Raji (cell line): ENCODE measurements around the gene HYOU1.

Experiments
- POLR2A ChIP-seq: IDR thresholded peaks from 2 replicates; pipeline ENCODE4 v1.6.1; 2011; ENCODE audit warnings: low read depth, low read length, control low read depth; ENCODE audit not compliant: insufficient read depth

The HYOU1 gene

DNA sequence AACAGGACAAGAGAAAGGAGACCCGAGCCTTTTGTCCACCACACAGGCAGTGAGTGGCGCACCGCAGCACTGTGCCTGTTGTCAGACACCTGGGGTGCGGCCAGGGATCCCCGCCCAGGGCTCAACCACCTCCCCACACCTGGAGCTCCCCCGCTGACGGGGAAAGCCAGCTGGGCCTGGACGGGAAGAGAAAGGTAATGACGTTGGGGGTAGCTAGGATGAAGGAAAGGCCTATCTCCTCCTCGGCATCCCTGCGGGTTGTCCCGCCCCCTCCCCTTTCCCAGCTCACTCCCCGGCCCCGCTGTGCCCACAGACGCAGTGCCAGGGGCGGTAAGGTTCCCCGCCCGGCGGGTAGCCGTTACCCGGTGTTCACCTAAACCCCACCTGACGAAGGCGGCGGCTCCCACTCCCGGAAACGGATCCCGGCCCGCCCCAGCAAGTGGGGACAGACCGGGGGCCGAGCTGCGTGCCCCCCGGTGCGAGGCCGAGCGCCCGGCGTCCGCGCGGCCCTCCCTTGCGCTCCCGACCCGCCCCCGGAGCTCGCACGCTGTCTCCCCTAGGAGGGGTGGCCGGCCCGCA is 495 bp downstream of the HYOU1 start:
- no peak for TF ChIP-seq POLR2A

DNA sequence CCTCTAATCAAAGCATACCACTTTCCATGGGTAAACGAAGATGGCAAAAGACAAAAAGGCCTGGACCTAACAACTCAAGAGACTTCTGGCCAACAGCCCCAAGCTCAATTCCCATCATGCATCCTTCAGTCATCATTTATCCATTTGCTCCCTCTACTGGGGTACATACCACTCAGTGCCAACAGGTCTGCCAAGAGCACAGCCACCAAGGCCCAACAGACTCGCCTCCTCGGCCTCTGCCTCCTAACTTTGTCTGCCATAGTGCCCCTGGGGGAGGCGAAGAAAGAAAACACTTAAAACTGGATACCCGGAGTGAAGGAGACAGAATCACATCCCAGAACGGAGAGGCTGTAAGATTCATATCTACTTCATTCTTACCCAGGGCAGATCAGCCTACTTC is 1.1 kb downstream of the HYOU1 start:
- TF ChIP-seq POLR2A, result no peak

DNA sequence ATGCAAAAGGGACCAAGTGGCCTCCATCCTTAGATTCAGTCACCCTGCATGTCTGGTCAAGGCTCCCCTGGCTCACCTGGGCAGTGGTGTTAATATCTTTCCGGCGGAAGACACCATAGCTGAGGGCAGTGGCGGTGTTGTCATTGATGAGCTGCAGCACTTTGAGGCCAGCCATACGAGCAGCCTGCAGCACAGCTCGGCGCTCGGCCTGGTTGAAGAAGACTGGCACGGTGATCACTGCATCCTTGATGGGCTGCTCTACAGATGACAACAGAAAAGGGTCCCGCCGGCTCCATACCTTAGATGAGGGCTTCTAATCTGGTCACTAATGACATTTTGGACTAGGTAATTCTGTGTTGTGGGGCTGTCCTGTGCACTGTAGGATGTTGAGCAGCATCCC is 2.6 kb downstream of the HYOU1 start:
- TF ChIP-seq POLR2A, result no peak

DNA sequence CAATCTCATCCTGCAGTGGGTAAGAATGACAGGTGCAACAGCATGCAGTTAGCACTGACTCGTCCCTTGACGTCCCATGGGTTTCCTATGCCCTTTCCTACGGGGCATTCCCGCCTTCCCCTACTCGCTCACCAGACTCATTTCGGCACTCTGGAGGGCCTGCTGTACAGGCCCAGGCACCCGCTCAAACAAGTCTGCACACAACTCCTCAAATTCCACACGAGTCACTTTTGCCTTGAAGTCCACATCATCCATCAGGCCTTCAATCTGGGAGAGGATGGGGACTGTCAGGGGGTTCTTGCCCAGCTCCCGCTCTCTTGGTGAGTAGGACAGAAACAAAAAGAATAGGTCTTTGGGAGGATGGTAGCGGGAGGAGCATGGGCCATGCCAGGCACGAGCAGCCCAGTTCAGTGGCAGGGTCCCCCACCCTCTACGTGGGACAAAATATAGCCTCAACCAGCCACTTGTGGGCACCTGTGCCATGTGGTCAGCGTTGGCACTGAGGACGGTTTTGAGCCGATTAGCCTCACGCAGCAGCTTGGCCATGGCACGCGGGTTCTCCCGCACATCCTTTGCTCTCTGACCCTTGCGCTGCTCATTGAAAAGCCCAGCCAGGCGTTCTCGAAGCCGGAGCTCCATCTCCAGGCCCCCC is 4.7 kb downstream of the HYOU1 start:
- no peak for TF ChIP-seq POLR2A

DNA sequence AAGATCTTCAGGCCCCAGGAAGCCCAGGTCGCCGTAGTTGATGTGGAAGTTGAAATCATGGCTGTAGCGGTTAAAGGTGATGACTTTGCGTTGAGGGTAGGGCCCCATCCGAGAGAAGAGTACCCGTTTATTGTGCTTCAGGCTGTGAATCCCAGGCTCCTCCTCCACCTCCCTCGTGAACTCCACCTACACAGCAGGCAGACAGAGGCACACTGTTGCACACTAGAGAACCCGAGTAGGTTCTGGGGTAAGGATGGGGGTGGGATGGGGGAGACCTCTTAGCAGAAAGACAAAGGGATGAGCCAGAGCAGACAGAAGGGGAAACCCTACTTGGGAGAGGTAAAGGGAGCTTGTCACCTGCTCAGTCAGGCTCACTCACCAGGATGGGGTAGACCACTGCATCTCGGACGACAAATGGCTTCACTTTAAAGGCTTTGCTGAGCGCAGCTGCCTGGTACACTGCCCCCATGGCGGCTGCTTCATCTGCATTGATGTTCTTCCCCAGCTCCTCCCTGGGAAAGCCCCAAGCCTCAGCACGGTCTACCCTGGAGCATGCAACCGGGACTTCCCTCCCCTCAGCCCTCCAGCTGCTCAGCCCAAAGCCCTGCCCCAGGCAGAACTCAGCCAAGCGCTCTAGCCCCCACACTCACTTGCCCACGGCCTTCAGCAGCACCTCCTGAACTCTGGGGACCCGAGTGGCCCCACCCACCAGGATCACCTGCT is 5.4 kb downstream of the HYOU1 start:
- TF ChIP-seq POLR2A, result no peak

DNA sequence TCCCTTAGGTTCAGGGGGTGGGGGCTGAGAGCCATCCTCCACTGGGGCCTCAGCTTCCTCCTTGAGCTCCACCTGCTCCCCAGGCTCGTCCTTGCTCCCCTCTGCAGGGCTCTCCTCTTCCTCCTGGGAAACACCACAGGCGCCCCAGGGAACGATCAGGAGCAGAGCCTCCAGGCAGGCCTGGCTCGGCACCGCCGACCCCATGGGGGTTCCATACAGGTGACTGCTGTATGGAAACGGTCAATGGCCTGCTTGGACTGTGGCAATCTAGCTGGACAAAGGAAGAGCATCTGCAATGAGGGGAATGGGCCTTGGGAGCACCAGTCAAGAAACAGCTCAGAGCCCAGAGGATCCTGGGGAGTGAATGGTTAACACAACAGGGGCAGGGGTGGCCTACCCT is 7.9 kb downstream of the HYOU1 start:
- TF ChIP-seq POLR2A, result no peak

- no peak for TF ChIP-seq POLR2A
Observed at GRCh38 chr11:119048644-119049043, 8.4 kb downstream of the HYOU1 start.

DNA sequence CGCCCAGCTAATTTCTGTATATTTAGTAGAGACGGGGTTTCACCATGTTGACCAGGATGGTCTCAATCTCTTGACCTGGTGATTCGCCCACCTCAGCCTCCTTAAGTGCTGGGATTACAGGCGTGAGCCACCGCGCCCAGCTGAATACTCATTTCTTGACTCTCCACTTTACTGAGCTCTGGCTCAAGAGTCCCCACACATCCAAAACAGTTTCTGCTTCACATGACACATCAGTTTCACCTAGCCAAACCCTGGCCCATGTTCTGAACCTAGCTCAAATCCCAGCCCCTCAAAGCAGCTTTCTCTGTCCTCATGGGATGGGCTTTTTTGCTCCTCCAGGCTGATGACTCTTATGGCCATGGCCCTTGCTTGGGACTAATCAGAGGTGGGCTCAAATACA is 9.8 kb downstream of the HYOU1 start:
- no peak for TF ChIP-seq POLR2A

GRCh38 chr11:119046489-119046888 is 10.5 kb downstream of the HYOU1 start:
- no peak for TF ChIP-seq POLR2A

GRCh38 chr11:119044708-119045107 is 12.3 kb downstream of the HYOU1 start:
- no peak for TF ChIP-seq POLR2A

GRCh38 chr11:119042927-119043326 is 14.1 kb downstream of the HYOU1 start:
- TF ChIP-seq POLR2A, result no peak

DNA sequence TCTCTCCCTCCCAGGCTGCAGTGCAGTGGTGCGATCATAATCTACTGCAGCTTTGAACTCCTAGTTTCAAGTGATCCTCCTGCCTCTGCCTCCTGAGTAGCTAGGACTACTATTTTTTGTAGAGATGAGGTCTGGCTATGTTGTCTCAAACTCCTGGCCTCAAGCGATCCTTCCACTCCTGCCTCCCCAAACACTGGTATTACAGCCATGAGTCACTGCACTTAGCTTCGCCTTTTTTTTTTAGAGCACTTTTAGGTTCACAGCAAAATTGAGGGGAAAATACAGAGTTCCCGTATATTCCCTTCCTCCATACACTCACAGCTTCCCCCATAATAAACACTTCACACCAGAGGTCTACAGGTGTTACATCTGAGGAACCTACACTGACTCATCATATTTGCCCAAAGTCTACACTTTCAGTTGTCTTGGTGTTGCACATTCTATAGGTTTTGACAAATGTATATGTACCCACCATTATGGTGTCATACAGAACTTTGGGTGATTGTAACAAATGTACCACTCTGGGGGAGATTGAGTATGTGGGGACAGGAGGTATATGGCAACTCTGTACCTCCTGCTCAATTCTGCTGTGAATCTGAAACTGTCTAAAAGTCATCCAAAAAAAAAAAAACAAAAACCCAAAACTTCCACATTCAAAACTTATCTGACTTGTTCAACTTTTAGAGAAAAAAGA is 15.0 kb downstream of the HYOU1 start:
- no peak for TF ChIP-seq POLR2A

DNA sequence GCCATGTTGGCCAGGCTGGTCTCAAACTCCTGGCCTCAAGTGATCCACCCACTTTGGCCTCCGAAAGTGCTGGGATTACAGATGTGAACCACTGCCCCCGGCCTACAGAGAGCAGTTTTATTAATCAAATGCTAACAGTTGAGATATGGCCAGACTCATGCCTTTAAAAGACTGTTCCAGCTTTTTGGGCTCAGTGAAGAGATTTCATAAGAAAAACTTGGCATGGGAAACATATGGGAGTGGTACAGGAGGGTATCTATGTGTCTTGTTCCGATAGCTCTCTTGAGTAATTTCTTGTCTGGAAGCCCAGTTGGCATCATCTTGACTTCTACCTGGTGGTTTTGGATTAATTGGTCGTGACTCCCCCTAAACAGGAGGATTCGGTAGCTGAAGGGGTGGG is 18.1 kb downstream of the HYOU1 start:
- no peak for TF ChIP-seq POLR2A

GRCh38 chr11:119034813-119035212 is 22.2 kb downstream of the HYOU1 start:
- TF ChIP-seq POLR2A, result no peak

- TF ChIP-seq POLR2A, result no peak
Observed at GRCh38 chr11:119031912-119032280, 25.1 kb downstream of the HYOU1 start.
